ENCODE data around the gene CRELD1. TPM values are rescaled to one million over a fixed set of nuclear protein-coding genes. Genes with fewer than 3 reads are reported as not detected.

CRELD1 gene
- total and polyA plus RNA-seq, 4 experiments from 2014 or later: 17.3 to 58.2 (median 38.0) TPM

DNA sequence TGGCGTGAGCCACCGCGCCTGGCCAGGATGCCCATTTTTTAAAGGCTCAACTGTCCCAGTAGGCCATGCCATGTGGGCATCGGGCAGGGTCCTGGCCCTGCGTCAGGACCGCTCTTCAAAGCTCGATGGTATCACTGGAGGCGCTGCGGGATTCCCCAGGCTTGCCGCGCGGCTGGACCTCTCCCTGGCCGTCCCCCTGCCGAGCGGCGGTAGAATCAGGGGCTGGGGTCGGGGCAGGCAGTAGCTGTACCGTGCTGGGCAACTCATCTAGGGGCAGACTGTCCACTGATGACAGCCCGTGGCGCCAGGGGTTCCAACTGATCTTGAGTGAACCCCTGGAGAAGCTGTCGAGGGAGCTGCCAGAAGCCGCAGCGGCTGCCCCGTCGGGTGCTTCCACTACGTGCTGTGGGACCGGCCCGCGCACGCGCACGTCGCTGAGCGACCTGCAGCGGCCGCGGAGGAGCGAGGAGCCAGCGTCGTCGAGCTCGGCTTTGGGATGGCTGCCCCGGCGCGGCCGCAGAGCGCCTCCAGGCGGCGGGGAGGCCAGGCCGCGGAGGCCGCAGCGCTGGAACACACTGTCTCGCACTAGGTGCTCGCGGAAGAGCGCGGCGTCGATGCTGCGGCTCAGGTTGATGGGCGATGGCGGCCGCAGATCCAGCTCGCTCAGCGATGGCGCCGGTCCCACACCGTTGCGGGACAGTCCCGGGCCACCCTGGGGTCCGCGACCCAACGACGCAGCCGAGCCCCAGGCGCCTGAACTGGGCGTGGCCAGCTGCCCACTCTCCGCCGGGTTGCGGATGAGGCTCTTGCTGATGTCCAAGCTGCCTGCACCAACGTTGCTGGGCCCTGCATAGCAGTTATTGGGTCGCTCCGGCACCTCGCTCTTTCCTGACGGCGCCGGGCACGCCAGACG, 12.7 kb downstream of the CRELD1 start:
- Histone ChIP-seq H3K27ac (ENCODE audit: low read depth, low read length) (peak overlapping the region; percentile 70), H3K4me3 (ENCODE audit: low read length in 2 of 2) (peak overlapping the region in 1 of 2 donors; percentile 45), H3K4me1 (ENCODE audit: insufficient read depth, low read length) (peaks cover 6% of the 10 kb centered on the region), H3K9me3 (ENCODE audit: control insufficient read depth in 1 of 2, low read length in 2 of 2) (no peaks in the 10 kb centered on the region), H3K36me3 (ENCODE audit: insufficient read depth, low read length) (no peaks in the 10 kb centered on the region), H3K27me3 (ENCODE audit: insufficient read depth, low read length) (no peaks in the 10 kb centered on the region)
- peak; percentile 80 to 88 (median 84) for DNase-seq
- Mint-ChIP-seq H3K27me3 (no peaks in the 10 kb centered on the region), H3K4me1 (peaks cover 4 to 23% (median 6%) of the 10 kb centered on the region in 4 donors), H3K9me3 (no peaks in the 10 kb centered on the region), H3K36me3 (peaks cover 8 to 13% of the 10 kb centered on the region in 2 donors), H3K4me3 (peak overlapping the region; percentile 40 to 83 (median 79)), H3K27ac (peak overlapping the region; percentile 59 to 94 (median 88))
- intact Hi-C loops (cut with micrococcal nuclease): loop anchor here (1.0 kb wide), 1 partner anchor 13 kb away; the partner anchor contains the start of gene CRELD1
- CTCF ChIA-PET (ENCODE audit: partially characterized antibody): interaction anchor here (0.7 to 1.9 kb wide), 26 partner anchors 8 to 319 kb away, joined by 3 to 48 read pairs (median 4); partner anchors contain the start of genes CRELD1, IL17RE, JAGN1 and RPUSD3
- POLR2A ChIA-PET (ENCODE audit: partially characterized antibody): interaction anchor here (0.6 to 7.7 kb wide), 19 partner anchors 9 to 375 kb away, joined by 3 to 225 read pairs (median 5); partner anchors contain the start of genes ARPC4, BRPF1, CRELD1 and EMC3

DNA sequence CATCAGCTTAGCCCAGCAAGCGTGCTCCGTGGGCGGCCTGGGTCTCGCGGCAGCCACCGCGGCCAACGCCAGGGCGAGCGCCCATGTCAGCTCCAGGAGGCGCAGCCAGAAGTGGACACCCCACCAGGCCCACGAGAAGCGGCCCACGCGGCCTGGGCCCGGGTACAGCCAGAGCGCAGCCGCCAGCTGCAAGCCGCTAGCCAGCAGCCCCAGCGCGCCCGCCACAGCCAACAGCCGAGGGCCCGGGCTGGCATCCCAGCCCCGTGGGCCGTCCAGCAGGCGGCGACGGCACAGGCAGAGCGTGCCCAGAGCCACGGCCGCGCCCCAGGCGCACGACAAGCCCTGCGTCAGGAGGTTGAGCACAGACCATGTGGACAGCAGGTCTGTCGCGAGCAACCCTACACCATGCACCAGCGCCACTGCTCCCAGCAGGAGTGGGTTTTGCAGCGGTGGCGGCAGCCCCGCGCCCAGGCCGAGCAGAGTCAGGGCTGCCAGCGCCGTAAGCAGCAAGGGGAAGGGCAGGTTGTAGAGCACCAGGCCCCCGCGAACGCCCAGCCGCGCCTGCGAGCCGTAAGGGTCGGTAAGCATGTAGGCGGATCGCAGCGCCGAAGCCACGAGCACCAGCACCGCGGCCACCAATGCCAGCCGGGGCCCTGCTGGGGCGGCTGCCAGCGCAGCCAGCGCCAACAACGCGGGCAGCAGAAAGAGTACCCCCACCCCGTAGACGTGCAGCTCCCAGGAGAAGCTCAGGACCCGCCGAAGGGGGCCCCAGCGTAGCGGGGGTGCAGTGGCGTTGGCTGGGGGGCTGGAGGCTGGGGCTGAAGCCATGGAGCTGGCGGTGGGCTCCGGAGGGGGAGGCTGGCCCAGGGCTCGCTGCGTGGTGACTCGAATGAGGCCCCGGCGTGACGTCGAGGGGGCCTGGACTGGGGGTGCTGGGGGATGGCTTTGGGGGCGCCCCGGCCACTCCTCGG, 13.7 kb downstream of the CRELD1 start:
- Histone ChIP-seq H3K27me3 (ENCODE audit: insufficient read depth, low read length) (no peaks in the 10 kb centered on the region), H3K27ac (ENCODE audit: low read depth, low read length) (peak overlapping the region; percentile 70), H3K4me3 (ENCODE audit: low read length in 2 of 2) (no peak overlapping the region), H3K9me3 (ENCODE audit: control insufficient read depth in 1 of 2, low read length in 2 of 2) (no peaks in the 10 kb centered on the region), H3K4me1 (ENCODE audit: insufficient read depth, low read length) (peaks cover 11% of the 10 kb centered on the region), H3K36me3 (ENCODE audit: insufficient read depth, low read length) (no peaks in the 10 kb centered on the region)
- H3K27me3 Mint-ChIP-seq: no peaks in the 10 kb centered on the region
- CTCF ChIA-PET (ENCODE audit: partially characterized antibody): interaction anchor here (0.8 to 1.9 kb wide), 16 partner anchors 9 to 226 kb away, joined by 3 to 48 read pairs (median 5); partner anchors contain the start of genes CRELD1 and JAGN1
- no peak overlapping the region for H3K27ac Mint-ChIP-seq
- POLR2A ChIA-PET (ENCODE audit: partially characterized antibody): interaction anchor here (1.0 to 7.7 kb wide), 16 partner anchors 8 to 374 kb away, joined by 3 to 225 read pairs (median 5); partner anchors contain the start of genes ARPC4, BRPF1, CRELD1 and EMC3
- peaks cover 4 to 29% (median 10%) of the 10 kb centered on the region in 4 donors for H3K4me1 Mint-ChIP-seq
- no peak for DNase-seq
- intact Hi-C loops (cut with micrococcal nuclease): no loop called here
- H3K9me3 Mint-ChIP-seq: no peaks in the 10 kb centered on the region
- no peak overlapping the region for H3K4me3 Mint-ChIP-seq
- H3K36me3 Mint-ChIP-seq: peaks cover 6 to 13% of the 10 kb centered on the region in 2 donors

DNA sequence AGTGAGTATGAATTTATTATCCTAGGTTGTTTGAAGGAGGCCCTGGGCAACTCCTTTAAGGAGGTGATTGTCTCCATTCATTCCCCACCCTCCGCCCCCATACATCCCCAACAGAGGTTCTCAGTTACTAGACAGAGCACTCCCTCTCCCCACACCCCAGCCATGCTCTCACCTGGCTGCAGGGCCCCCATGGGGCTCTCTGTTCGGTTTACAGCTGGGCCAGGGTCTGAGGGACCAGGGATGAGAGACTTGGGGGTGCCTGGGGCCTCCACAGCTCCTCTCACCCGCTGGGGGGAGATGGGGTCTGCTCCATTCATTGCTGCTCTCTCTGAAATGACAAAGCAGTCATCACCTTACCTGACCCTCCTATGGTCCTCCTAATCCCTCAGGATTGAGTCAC, 15.0 kb downstream of the CRELD1 start:
- intact Hi-C loops (cut with micrococcal nuclease): no loop called here
- CTCF ChIA-PET (ENCODE audit: partially characterized antibody): interaction anchor here (0.6 to 1.4 kb wide), 2 partner anchors 16 to 1033 kb away, joined by 3 to 5 read pairs; partner anchors contain the start of gene CRELD1

DNA sequence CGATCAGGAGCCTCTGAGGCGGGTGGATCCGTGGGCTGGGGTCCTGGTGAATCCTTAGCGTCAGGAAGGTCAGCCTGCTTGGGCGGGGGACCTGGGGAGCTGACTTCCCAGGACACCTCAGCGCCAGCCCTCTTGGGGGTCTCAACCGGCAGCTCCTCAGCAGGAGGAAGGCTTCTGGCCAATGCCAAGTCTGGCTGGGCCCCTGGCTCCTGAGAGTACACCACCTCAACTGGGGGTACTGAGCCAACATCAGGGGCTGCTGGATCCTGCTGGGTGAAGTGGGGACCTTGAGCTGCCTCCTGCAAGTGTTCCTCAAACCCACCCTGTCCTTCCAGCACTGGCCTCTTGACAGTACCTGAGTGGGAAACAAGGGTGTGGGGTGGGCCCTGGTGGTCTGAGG, 15.5 kb downstream of the CRELD1 start:
- Mint-ChIP-seq H3K4me1 (peaks cover 6 to 39% (median 13%) of the 10 kb centered on the region in 4 donors), H3K36me3 (peaks cover 0 to 9% of the 10 kb centered on the region in 2 donors), H3K4me3 (no peak overlapping the region), H3K27ac (no peak overlapping the region), H3K27me3 (no peaks in the 10 kb centered on the region), H3K9me3 (no peaks in the 10 kb centered on the region)
- Histone ChIP-seq H3K4me3 (ENCODE audit: low read length in 2 of 2) (no peak overlapping the region), H3K36me3 (ENCODE audit: insufficient read depth, low read length) (no peaks in the 10 kb centered on the region), H3K9me3 (ENCODE audit: control insufficient read depth in 1 of 2, low read length in 2 of 2) (no peaks in the 10 kb centered on the region), H3K4me1 (ENCODE audit: insufficient read depth, low read length) (peaks cover 11% of the 10 kb centered on the region), H3K27me3 (ENCODE audit: insufficient read depth, low read length) (no peaks in the 10 kb centered on the region), H3K27ac (ENCODE audit: low read depth, low read length) (no peak overlapping the region)
- CTCF ChIA-PET (ENCODE audit: partially characterized antibody): interaction anchor here (0.6 to 1.6 kb wide), 3 partner anchors 15 to 1034 kb away, joined by 3 to 6 read pairs (median 3); no protein-coding TSS in a partner anchor
- intact Hi-C loops (cut with micrococcal nuclease): no loop called here
- POLR2A ChIA-PET (ENCODE audit: partially characterized antibody): interaction anchor here (1.2 to 7.7 kb wide), 2 partner anchors 16 to 39 kb away, joined by 3 to 225 read pairs; partner anchors contain the start of gene CRELD1
- no peak for DNase-seq

More for the DNA sequence above, 15.0 kb downstream of the CRELD1 start:
- Histone ChIP-seq H3K9me3 (ENCODE audit: control insufficient read depth in 1 of 2, low read length in 2 of 2) (no peaks in the 10 kb centered on the region), H3K36me3 (ENCODE audit: insufficient read depth, low read length) (no peaks in the 10 kb centered on the region), H3K27ac (ENCODE audit: low read depth, low read length) (no peak overlapping the region), H3K4me1 (ENCODE audit: insufficient read depth, low read length) (peaks cover 11% of the 10 kb centered on the region), H3K27me3 (ENCODE audit: insufficient read depth, low read length) (no peaks in the 10 kb centered on the region), H3K4me3 (ENCODE audit: low read length in 2 of 2) (no peak overlapping the region)
- Mint-ChIP-seq H3K4me1 (peaks cover 6 to 39% (median 13%) of the 10 kb centered on the region in 4 donors), H3K27me3 (no peaks in the 10 kb centered on the region), H3K4me3 (no peak overlapping the region), H3K27ac (no peak overlapping the region), H3K36me3 (peaks cover 0 to 11% of the 10 kb centered on the region in 2 donors), H3K9me3 (no peaks in the 10 kb centered on the region)
- DNase-seq: no peak
- POLR2A ChIA-PET (ENCODE audit: partially characterized antibody): interaction anchor here (7.7 kb wide), 1 partner anchor 16 kb away, joined by 225 read pairs; the partner anchor contains the start of gene CRELD1

DNA sequence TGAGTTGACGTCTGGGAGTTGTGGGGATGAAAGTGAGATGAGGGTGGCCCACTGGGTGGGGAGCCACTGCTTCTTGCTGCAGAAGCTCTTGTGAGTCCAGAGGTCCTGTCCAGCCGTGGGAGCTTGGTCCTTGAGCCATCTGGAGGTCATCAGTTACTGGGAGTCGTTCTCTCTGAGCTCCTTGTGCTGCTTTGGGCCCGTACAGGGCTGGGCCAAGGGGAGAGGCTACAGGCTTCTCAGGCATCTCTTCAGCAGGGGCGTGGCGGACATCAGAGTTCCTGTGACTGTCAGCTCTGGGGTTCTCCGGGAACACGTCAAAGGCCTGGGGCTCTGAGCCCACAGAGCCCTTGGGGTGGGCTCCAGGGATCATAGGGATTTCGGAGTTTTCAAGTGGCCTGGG, 16.0 kb downstream of the CRELD1 start:
- Mint-ChIP-seq H3K27ac (peak overlapping the region in 1 of 7 donors; percentile 24), H3K27me3 (no peaks in the 10 kb centered on the region), H3K9me3 (no peaks in the 10 kb centered on the region), H3K36me3 (peaks cover 0 to 9% of the 10 kb centered on the region in 2 donors), H3K4me1 (peaks cover 6 to 39% (median 13%) of the 10 kb centered on the region in 4 donors), H3K4me3 (no peak overlapping the region)
- no peak for DNase-seq
- ChIA-PET CTCF (ENCODE audit: partially characterized antibody) (interaction anchor here (0.9 to 1.6 kb wide), 3 partner anchors 14 to 17 kb away, joined by 3 to 6 read pairs (median 4); no protein-coding TSS in a partner anchor), POLR2A (ENCODE audit: partially characterized antibody) (interaction anchor here (1.2 to 7.7 kb wide), 3 partner anchors 17 to 59 kb away, joined by 3 to 225 read pairs (median 13); partner anchors contain the start of genes CRELD1 and JAGN1)
- Histone ChIP-seq H3K27me3 (ENCODE audit: insufficient read depth, low read length) (no peaks in the 10 kb centered on the region), H3K4me1 (ENCODE audit: insufficient read depth, low read length) (peaks cover 11% of the 10 kb centered on the region), H3K4me3 (ENCODE audit: low read length in 2 of 2) (no peak overlapping the region), H3K36me3 (ENCODE audit: insufficient read depth, low read length) (no peaks in the 10 kb centered on the region), H3K9me3 (ENCODE audit: control insufficient read depth in 1 of 2, low read length in 2 of 2) (no peaks in the 10 kb centered on the region), H3K27ac (ENCODE audit: low read depth, low read length) (no peak overlapping the region)
- intact Hi-C loops (cut with micrococcal nuclease): no loop called here

DNA sequence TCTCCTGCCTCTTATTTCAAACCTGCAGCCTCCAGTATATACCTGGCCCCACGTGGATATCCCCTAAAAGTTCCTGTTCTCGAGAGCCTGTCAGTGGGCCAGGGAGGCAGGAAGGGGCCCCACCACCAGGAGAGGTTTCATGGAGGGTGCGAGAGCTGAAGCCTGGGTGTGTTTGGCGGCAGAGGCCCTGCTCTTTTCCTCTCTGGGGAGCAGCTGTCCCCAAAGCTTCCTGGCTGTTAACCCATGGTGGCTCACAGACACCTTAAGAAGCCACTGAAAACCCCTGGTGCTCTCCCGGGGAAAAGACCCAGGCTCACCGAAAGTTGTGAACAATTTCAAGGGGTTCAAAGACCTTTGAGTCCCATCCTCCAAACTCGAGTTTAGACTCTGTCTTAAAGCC, 17.5 kb downstream of the CRELD1 start:
- H3K4me1 ChIP-seq (ENCODE audit: insufficient read depth, low read length): peaks cover 11% of the 10 kb centered on the region
- Mint-ChIP-seq H3K4me1 (peaks cover 6 to 30% (median 13%) of the 10 kb centered on the region in 4 donors), H3K9me3 (no peaks in the 10 kb centered on the region), H3K27ac (peak overlapping the region in 5 of 7 donors; percentile 6 to 72 (median 67)), H3K27me3 (no peaks in the 10 kb centered on the region), H3K36me3 (peaks cover 0 to 7% of the 10 kb centered on the region in 2 donors), H3K4me3 (peak overlapping the region; percentile 83 to 91 (median 88))
- POLR2A ChIA-PET (ENCODE audit: partially characterized antibody): interaction anchor here (1.0 to 7.7 kb wide), 7 partner anchors 18 to 370 kb away, joined by 4 to 225 read pairs (median 8); partner anchors contain the start of genes ARPC4, CRELD1, EMC3 and JAGN1
- no peaks in the 10 kb centered on the region for H3K36me3 ChIP-seq (ENCODE audit: insufficient read depth, low read length)
- DNase-seq: no peak
- H3K27ac ChIP-seq (ENCODE audit: low read depth, low read length): peak overlapping the region; percentile 50
- CTCF ChIA-PET (ENCODE audit: partially characterized antibody): interaction anchor here (1.0 to 5.9 kb wide), 2 partner anchors 17 to 30 kb away, joined by 3 to 29 read pairs; partner anchors contain the start of gene CRELD1
- intact Hi-C loops (cut with micrococcal nuclease): no loop called here
- no peaks in the 10 kb centered on the region for H3K9me3 ChIP-seq (ENCODE audit: control insufficient read depth in 1 of 2, low read length in 2 of 2)
- peak overlapping the region; percentile 68 to 72 for H3K4me3 ChIP-seq (ENCODE audit: low read length in 2 of 2)
- H3K27me3 ChIP-seq (ENCODE audit: insufficient read depth, low read length): no peaks in the 10 kb centered on the region
